ENCODE data around the gene CFAP20DC. TPM values are rescaled to one million over a fixed set of nuclear protein-coding genes. Genes with fewer than 3 reads are reported as not detected.
"Not testable (repeated sequence)": the region's sequence is repeated elsewhere in the genome, so short reads cannot be mapped to it uniquely, and the experiment has no call there.

The CFAP20DC gene
- total and polyA plus RNA-seq, 11 donors = 0.07 to 0.27 (median 0.11) TPM; not detected in 5

- TF ChIP-seq POLR2A (IDR thresholded peaks at IDR 0.05) = no peak
- TF ChIP-seq CTCF (IDR thresholded peaks at IDR 0.05) = no peak
- H3K27ac ChIP-seq = no peak overlapping the region
- ATAC-seq = no peak
- H3K4me3 ChIP-seq = no peak overlapping the region
- no peaks in the 10 kb centered on the region for H3K4me1 ChIP-seq
- DNase-seq = no peak
- H3K9me3 ChIP-seq = no peaks in the 10 kb centered on the region
- WGBS, 4 donors = 84 to 93% (median 91%) methylated on average over 3 of the region's 3 CpGs
- intact Hi-C loops (cut with DNase I) = no loop called here
- H3K27me3 ChIP-seq = no peaks in the 10 kb centered on the region
- no peaks in the 10 kb centered on the region for H3K36me3 ChIP-seq
Measured at GRCh38 chr3:58973796-58974195, 76.0 kb downstream of the CFAP20DC start.

DNA sequence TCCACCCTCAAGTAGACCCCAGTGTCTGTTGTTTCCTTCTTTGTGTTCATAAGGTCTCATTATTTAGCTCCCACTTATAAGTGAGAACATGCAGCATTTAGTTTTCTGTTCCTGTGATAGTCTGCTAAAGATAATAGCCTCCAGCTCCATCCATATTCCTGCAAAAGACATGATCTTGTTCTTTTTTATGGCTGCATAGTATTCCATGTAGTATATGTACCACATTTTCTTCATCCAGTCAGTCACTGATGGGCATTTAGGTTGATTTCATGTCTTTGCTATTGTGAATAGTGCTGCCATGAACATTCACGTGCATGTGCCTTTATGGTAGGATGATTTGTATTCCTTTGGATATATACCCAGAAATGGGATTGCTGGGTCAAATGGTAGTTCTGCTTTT lies 82.0 kb downstream of the CFAP20DC start:
- H3K4me1 ChIP-seq; DNase-seq; intact Hi-C loops (cut with DNase I); H3K27me3 ChIP-seq; H3K4me3 ChIP-seq; H3K9me3 ChIP-seq; H3K36me3 ChIP-seq; ATAC-seq; H3K27ac ChIP-seq: not testable (repeated sequence)
- WGBS, 4 donors = 88 to 95% (median 94%) methylated on average over 1 of the region's 1 CpG

- 63 to 74% (median 66%) methylated on average over 2 of the region's 2 CpGs for WGBS, 4 donors
Measured at GRCh38 chr3:58965865-58966264, 84.0 kb downstream of the CFAP20DC start.

GRCh38 chr3:58963928-58964503 lies 85.8 kb downstream of the CFAP20DC start:
- WGBS, 4 donors = 68 to 75% (median 72%) methylated on average over 2 of the region's 2 CpGs
- no peaks in the 10 kb centered on the region for H3K27me3 ChIP-seq
- no peak for TF ChIP-seq CTCF (IDR thresholded peaks at IDR 0.05)
- no peak for TF ChIP-seq POLR2A (IDR thresholded peaks at IDR 0.05)
- no peak overlapping the region for H3K4me3 ChIP-seq
- no peaks in the 10 kb centered on the region for H3K4me1 ChIP-seq
- intact Hi-C loops (cut with DNase I) = no loop called here
- peaks cover 0 to 14% (median 0%) of the 10 kb centered on the region in 12 donors for H3K9me3 ChIP-seq
- H3K36me3 ChIP-seq = no peaks in the 10 kb centered on the region
- no peak overlapping the region for H3K27ac ChIP-seq
- no peak for DNase-seq
- ATAC-seq = no peak

More at GRCh38 chr3:58965865-58966264, 84.0 kb downstream of the CFAP20DC start:
- Histone ChIP-seq H3K27me3 (no peaks in the 10 kb centered on the region), H3K36me3 (no peaks in the 10 kb centered on the region), H3K27ac (no peak overlapping the region), H3K4me1 (no peaks in the 10 kb centered on the region), H3K4me3 (no peak overlapping the region), H3K9me3 (peaks cover 0 to 7% (median 0%) of the 10 kb centered on the region in 12 donors)
- ATAC-seq = peak in 1 of 4 donors; percentile 7
- intact Hi-C loops (cut with DNase I) = no loop called here
- DNase-seq = no peak
- TF ChIP-seq POLR2A (IDR thresholded peaks at IDR 0.05) (no peak), CTCF (IDR thresholded peaks at IDR 0.05) (no peak)

GRCh38 chr3:58962816-58963215 lies 87.0 kb downstream of the CFAP20DC start:
- Histone ChIP-seq H3K4me1 (no peaks in the 10 kb centered on the region), H3K27ac (no peak overlapping the region), H3K27me3 (no peaks in the 10 kb centered on the region), H3K9me3 (peaks cover 0 to 16% (median 0%) of the 10 kb centered on the region in 12 donors), H3K4me3 (no peak overlapping the region), H3K36me3 (no peaks in the 10 kb centered on the region)
- no peak for TF ChIP-seq POLR2A (IDR thresholded peaks at IDR 0.05)
- no peak for TF ChIP-seq CTCF (IDR thresholded peaks at IDR 0.05)
- DNase-seq (no peak), ATAC-seq (no peak)
- intact Hi-C loops (cut with DNase I) = no loop called here
- WGBS, 4 donors = 90 to 100% (median 92%) methylated on average over 2 to 3 of the region's 3 CpGs
